ENCODE data around the gene CCDC192.

CCDC192 gene

GRCh38 chr5:127942246-127943060, 239.3 kb downstream of the CCDC192 start:
- no peaks in the 10 kb centered on the region for H3K9me3 ChIP-seq
- no peak for DNase-seq
- no peak for TF ChIP-seq CTCF (IDR thresholded peaks at IDR 0.05)
- no peaks in the 10 kb centered on the region for H3K27me3 ChIP-seq
- H3K27ac ChIP-seq = no peak overlapping the region
- intact Hi-C loops (cut with DNase I; ENCODE audit: low total_unique reads) = no loop called here
- H3K4me1 ChIP-seq = no peaks in the 10 kb centered on the region
- H3K4me3 ChIP-seq = no peak overlapping the region
- H3K36me3 ChIP-seq = no peaks in the 10 kb centered on the region

- no peaks in the 10 kb centered on the region for H3K36me3 ChIP-seq
- H3K4me3 ChIP-seq = no peak overlapping the region
- TF ChIP-seq CTCF (IDR thresholded peaks at IDR 0.05) = no peak
- H3K4me1 ChIP-seq = no peaks in the 10 kb centered on the region
- no peak for DNase-seq
- intact Hi-C loops (cut with DNase I; ENCODE audit: low total_unique reads) = no loop called here
- H3K27me3 ChIP-seq = no peaks in the 10 kb centered on the region
- no peak overlapping the region for H3K27ac ChIP-seq
- H3K9me3 ChIP-seq = no peaks in the 10 kb centered on the region
Observed at GRCh38 chr5:127943061-127943371, 239.8 kb downstream of the CCDC192 start.

GRCh38 chr5:127944125-127944524, 240.9 kb downstream of the CCDC192 start:
- no peak for TF ChIP-seq CTCF (IDR thresholded peaks at IDR 0.05)

GRCh38 chr5:127947941-127948340, 244.8 kb downstream of the CCDC192 start:
- Histone ChIP-seq H3K4me3 (no peak overlapping the region), H3K4me1 (no peaks in the 10 kb centered on the region), H3K36me3 (peaks cover 0 to 5% (median 0%) of the 10 kb centered on the region in 3 donors), H3K27ac (no peak overlapping the region), H3K27me3 (no peaks in the 10 kb centered on the region), H3K9me3 (no peaks in the 10 kb centered on the region)
- TF ChIP-seq CTCF (IDR thresholded peaks at IDR 0.05) = no peak
- intact Hi-C loops (cut with DNase I; ENCODE audit: low total_unique reads) = no loop called here
- DNase-seq = no peak

More at GRCh38 chr5:127944125-127944524, 240.9 kb downstream of the CCDC192 start:
- Histone ChIP-seq H3K9me3 (no peaks in the 10 kb centered on the region), H3K27ac (no peak overlapping the region), H3K27me3 (no peaks in the 10 kb centered on the region), H3K4me1 (no peaks in the 10 kb centered on the region), H3K36me3 (no peaks in the 10 kb centered on the region), H3K4me3 (no peak overlapping the region)
- no peak for DNase-seq
- intact Hi-C loops (cut with DNase I; ENCODE audit: low total_unique reads) = no loop called here

GRCh38 chr5:127950707-127951391, 247.7 kb downstream of the CCDC192 start:
- no peaks in the 10 kb centered on the region for H3K4me1 ChIP-seq
- DNase-seq = no peak
- H3K27ac ChIP-seq = no peak overlapping the region

More at GRCh38 chr5:127950707-127951391, 247.7 kb downstream of the CCDC192 start:
- Histone ChIP-seq H3K4me3 (no peak overlapping the region), H3K27me3 (no peaks in the 10 kb centered on the region), H3K9me3 (no peaks in the 10 kb centered on the region), H3K36me3 (peaks cover 0 to 5% (median 0%) of the 10 kb centered on the region in 3 donors)
- TF ChIP-seq CTCF (IDR thresholded peaks at IDR 0.05) = no peak
- intact Hi-C loops (cut with DNase I; ENCODE audit: low total_unique reads) = no loop called here

Data from tibial artery (tissue), 4 donors.